Dedifferentiated amniotic fluid mesenchymal stem cell (primary cell): ENCODE data around the gene STAB1.

Experiments used
- DNase-seq: peaks from one replicate; pipeline ENCODE4 v3.0.0-alpha.2; 2016; ENCODE audit errors: extremely low spot score

Gene STAB1

DNA sequence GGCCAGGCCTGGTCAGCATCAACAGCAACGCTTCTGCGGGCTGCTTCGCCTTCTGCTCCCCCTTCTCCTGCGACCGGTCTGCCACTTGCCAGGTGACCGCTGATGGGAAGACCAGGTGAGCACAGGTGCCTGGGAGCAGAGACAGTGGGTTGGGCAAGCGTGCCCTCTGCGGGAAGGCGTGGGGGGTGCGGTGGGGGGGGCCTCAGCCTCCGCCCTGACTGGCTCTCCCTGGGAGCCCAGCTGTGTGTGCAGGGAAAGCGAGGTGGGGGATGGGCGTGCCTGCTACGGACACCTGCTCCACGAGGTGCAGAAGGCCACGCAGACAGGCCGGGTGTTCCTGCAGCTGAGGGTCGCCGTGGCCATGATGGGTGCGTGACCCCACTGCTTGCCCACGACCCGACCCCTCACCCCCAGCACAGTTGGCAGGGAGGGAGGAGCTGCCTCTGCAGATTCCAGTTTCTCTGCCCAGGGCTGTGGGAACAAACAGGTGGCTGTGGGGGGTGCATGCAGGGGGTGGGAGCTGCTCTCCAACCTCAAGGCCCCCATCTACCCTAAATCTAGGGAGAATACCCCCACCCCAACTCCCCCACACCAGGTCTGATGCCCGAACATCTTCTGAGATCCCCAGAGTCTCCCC lies 8.8 kb downstream of the STAB1 start:
- DNase-seq: no peak

DNA sequence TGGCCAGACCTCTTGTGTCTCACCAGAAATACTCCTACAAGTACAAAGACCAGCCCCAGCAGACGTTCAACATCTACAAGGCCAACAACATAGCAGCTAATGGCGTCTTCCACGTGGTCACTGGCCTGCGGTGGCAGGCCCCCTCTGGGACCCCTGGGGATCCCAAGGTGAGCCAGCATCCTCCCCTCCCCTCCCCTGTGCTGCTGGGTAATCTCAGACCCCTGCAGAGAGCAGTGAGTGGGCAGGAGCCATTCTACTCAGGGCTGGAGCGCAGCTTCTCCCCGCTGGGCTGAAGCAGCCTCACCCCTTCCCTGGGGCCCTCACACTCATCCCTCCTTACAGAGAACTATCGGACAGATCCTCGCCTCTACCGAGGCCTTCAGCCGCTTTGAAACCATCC lies 9.8 kb downstream of the STAB1 start:
- no peak for DNase-seq

DNA sequence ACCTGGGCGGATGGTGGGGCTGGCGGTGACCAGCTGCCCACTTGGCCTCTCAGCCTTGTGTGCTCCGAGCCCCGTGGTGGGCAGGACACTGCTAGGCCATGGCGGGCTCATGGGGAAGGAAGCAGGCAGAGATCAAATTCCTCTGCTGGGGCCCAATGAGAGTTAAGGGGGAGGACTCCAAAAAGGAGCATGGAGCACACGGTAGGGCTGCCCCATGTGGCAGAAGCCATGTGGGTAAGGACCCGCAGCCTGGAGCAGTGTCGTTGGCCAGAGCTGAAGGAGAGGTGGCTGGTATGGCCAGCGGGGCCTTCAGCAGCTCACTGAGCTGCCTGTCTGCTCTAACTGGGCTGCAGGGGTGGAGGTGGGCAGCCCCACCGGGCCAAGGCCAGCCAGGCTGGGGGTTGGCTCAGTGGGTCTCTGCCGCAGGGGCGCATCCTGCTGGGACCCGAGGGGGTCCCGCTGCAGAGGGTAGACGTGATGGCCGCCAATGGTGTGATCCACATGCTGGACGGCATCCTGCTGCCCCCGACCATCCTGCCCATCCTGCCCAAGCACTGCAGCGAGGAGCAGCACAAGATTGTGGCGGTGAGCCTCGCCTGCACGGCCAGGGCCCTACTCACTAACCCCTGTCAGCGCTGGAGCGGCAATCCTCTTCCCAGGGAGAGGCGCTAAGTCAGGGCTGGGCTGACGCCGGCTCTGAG lies 11.3 kb downstream of the STAB1 start:
- DNase-seq: no peak

DNA sequence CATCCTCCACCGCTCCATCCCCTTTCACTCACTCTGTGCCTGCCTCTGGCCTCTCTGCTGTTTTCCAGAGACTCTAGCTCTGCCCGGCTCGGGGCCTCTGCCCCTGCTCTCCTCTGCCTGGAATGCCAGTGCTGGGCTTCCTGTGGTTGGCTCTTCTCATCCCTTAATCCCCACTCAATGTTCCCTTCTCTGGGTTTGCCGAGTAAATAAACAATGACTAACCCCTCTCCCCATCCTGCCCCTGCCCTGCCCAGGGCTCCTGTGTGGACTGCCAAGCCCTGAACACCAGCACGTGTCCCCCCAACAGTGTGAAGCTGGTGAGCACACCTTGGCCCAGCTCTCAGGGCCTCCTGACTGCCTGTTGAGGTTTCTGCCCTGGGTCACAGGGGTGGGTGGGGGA lies 12.2 kb downstream of the STAB1 start:
- peak; percentile 78 for DNase-seq

DNA sequence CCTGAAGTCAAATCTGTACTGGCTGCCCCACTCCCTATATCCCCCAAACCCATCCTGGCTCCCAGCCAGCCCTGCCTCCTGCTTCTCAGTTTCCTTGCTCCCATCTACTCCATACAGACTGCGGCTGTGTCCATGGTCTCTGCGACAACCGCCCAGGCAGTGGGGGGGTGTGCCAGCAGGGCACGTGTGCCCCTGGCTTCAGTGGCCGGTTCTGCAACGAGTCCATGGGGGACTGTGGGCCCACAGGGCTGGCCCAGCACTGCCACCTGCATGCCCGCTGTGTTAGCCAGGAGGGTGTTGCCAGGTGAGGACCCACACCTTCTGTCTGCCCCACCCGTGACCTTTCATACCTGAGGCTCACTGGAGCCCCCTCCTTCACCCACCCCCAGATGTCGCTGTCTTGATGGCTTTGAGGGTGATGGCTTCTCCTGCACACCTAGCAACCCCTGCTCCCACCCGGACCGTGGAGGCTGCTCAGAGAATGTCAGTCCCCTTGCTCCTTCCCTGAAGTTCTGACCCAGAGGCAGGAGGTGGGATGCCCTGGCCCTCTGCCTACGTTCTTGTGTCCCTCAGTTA lies 14.7 kb downstream of the STAB1 start:
- DNase-seq: no peak

DNA sequence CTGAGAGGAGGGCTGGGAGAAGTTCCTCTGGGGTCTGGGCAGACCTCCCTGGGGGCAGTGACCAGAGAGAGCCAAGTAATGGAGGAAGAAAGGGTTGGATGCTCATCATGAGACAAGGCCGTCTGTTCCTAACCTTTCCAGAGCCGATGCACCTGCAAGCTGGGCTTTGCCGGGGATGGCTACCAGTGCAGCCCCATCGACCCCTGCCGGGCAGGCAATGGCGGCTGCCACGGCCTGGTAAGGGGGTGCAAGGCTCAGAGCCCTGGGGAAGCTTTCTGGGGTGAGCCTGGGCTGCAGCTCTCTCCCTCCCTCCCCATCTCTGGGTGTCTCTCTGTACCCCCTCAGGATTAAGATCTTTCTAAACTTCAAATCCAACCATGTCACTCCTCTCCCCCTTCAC lies 16.4 kb downstream of the STAB1 start:
- no peak for DNase-seq

DNA sequence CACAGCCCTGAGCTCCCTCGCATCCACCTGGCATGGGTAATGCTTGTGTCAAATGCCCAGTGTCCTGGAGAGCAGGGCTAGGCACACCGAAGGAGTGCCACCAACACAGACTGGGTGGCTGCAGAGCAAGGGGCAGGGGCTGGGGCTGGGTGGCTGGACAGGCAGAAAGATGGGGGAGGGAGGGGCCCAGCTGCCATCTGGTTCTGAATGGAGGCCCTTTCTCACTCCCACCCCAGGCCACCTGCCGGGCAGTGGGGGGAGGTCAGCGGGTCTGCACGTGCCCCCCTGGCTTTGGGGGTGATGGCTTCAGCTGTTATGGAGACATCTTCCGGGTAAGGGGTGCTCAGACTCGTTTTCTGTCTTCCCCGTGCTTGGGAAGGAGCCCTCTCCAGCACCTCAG lies 17.0 kb downstream of the STAB1 start:
- DNase-seq: no peak

DNA sequence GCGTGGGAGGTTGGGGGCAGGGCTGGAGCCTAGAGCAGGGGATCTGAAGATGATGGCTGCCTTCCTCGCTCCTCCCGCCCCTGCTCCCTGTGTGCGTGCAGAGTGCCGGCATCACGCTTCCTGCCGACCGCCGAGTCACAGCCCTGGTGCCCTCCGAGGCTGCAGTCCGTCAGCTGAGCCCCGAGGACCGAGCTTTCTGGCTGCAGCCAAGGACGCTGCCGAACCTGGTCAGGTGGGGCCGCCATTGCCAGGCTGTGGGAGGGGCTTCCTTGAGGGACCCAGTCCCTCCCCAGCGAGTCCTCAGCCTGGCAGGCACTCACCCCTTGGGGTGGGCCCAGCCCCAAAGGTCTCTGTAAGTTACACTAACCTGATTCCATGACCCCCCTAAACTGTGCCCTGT lies 17.6 kb downstream of the STAB1 start:
- DNase-seq: no peak

DNA sequence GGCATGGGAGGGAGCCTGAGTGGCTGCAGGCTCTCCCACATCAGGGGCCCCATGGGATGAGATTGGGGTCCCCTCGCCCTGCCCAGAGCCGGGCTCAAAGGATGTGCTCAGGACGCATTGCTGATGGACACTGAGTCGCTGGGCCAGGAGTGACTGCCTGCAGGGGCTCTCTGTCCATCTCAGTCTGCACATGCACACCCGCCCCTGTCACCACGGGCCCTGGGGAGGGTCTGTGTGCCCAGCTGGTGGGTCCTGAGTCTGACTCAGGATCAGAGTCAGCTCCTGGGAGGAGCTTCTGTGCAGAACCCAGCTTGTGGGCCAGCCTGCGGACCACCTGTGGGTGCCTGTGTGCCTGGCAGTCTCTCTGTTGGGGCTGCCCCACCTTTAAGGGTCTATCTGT lies 18.1 kb downstream of the STAB1 start:
- DNase-seq: no peak

DNA sequence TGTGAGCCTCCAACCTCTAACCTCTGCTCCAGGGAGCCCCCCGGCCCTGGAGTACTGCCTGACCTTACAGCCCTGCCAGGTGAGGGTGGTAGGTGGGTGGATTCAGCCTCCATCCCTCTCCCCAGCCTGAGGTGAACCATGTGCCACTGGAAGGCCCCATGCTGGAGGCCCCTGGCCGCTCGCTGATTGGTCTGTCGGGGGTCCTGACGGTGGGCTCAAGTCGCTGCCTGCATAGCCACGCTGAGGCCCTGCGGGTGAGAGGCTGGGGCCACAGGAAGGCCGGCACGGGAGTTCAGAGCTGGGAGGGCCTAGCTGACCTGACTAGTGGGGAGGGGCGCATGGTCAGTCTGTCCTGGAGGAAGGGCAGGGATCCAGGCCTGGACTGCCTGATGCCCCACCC lies 19.4 kb downstream of the STAB1 start:
- no peak for DNase-seq

DNA sequence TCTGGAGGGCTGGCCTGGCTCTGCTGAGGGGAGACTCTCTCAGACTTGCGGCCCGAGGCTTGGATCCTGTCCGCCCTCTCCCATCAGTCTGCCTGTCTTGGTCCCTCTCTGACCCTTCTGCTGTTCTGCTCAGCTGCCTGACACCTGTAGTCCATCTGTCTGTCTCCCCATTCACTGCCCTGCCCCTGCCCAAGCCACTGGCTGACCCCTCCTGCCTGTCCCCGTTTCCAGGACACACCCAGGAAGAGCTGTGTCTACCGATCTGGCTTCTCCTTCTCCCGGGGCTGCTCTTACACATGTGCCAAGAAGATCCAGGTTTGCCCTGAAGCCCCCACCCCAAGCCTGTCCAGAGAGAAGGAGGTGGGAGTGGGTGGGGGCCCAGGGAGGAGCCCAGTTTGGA lies 20.1 kb downstream of the STAB1 start:
- no peak for DNase-seq

DNA sequence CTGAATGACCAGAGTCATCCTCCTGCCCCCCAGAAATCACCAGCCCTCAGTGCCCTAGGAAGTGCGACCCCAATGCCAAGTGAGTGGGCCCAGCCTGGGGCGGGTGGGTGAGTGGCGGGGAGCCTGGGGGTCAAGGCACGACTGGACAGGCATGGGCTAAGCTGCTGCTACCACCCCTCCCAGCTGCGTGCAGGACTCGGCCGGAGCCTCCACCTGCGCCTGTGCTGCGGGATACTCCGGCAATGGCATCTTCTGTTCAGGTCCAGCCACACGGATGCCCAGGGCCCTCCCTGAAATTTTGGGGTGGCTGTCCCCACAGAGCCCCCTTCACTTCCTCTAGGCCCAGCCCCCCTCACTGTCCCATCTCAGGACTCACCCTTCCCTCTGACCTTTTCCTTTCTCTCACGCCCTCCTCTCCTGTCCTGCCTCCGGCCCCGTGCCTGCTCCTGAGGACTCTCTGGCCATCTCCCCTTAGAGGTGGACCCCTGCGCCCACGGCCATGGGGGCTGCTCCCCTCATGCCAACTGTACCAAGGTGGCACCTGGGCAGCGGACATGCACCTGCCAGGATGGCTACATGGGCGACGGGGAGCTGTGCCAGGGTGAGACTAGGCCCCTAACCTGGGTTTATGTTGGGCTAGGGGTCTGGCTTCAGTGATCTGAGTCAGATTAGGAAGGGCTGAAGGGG lies 21.5 kb downstream of the STAB1 start:
- DNase-seq: no peak

DNA sequence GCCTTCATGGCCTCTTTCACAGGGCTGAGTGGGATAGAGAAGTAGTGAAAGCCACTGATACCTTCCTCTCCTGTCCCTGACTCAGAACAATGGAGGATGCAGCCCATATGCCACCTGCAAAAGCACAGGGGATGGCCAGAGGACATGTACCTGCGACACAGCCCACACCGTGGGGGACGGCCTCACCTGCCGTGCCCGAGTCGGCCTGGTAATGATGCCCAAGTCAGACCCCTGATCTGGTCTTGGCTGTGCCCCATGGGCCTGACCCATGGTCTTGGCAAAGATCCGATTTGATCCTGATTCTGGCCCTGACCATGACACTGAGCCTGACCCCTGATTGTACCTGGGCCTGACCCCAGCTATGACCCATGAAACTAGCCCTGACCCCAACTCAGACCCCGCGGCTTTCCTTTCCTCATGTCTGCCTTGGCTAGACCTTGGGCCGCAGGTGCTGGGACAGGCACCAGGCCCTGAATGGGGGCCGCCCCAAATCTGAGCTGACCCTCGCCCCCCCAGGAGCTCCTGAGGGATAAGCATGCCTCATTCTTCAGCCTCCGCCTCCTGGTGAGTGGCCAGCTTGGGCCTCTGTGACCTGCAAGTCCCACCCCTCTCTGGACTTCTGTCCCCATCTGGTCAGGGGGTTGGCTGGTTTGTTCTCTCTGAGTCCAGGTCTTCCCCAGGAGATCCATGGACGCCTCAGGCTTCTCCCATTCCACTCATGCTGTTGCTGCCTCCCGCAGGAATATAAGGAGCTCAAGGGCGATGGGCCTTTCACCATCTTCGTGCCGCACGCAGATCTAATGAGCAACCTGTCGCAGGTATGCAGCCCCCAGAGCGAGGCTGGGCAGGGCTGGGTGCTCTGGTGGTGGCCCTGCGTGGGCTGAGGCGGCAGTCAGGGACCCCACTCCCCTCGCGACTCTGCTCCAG lies 22.9 kb downstream of the STAB1 start:
- no peak for DNase-seq

DNA sequence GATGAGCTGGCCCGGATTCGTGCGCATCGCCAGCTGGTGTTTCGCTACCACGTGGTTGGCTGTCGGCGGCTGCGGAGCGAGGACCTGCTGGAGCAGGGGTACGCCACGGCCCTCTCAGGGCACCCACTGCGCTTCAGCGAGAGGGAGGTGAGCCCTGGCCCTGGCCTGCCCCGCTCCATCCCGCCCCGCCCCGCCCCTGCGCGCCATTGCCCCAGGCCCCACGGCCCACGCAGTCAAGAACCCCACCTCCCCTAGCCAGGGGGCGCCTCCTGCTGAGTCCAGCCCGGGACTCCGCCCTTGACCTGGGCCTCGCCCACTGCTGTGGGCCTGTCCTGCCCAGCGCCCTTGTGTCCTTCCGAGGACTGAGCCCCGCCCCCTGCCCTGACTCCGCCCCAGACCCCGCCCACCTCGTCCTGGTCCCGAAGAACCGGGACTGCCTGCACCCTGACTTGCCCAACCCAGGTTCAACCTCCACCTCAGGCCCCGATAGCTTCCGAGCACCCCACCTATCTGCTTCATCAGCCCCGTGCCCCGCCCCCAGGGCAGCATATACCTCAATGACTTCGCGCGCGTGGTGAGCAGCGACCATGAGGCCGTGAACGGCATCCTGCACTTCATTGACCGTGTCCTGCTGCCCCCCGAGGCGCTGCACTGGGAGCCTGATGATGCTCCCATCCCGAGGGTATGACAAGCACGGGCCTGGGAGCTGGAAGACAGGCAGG lies 23.7 kb downstream of the STAB1 start:
- no peak for DNase-seq

DNA sequence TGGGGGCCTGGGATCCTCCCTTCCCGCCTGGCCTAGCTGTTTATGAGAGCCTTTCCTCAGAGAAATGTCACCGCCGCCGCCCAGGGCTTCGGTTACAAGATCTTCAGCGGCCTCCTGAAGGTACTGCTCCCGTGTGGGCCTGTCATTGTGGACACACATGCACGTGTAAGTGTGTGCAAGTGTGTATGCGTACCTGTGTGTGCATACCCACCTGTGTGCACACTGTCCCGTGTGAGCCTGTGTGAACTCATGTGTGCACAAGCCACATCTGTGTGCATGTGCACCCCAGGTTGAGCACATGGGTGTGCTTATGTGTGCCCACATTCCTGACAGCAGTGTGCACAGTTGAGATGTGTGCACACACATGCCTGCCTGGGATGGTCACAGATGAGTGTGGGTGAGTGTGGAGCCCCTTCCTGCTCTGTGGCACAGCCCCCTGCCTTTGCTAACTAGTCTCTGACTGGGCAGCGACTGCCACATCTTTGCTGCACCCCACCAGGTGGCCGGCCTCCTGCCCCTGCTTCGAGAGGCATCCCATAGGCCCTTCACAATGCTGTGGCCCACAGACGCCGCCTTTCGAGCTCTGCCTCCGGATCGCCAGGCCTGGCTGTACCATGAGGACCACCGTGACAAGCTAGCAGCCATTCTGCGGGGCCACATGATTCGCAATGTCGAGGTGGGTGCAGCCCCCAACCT lies 24.5 kb downstream of the STAB1 start:
- DNase-seq: no peak

DNA sequence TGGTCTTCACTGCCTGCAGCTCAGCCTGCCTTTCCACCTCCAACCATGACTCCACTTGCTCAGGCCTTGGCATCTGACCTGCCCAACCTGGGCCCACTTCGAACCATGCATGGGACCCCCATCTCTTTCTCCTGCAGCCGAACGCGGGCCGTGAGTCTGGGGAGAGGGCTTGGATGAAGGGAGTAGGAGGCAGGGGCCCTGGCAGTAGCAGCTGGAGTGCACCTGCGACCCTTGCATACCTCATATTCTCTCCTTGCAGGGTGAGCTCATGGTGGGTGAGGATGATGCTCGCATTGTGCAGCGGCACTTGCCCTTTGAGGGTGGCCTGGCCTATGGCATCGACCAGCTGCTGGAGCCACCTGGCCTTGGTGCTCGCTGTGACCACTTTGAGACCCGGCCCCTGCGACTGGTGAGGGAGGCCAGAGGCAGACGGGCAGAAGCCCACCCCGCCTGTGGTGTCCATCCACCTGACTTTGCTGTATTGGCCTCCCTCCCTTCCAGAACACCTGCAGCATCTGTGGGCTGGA lies 25.1 kb downstream of the STAB1 start:
- DNase-seq: no peak

DNA sequence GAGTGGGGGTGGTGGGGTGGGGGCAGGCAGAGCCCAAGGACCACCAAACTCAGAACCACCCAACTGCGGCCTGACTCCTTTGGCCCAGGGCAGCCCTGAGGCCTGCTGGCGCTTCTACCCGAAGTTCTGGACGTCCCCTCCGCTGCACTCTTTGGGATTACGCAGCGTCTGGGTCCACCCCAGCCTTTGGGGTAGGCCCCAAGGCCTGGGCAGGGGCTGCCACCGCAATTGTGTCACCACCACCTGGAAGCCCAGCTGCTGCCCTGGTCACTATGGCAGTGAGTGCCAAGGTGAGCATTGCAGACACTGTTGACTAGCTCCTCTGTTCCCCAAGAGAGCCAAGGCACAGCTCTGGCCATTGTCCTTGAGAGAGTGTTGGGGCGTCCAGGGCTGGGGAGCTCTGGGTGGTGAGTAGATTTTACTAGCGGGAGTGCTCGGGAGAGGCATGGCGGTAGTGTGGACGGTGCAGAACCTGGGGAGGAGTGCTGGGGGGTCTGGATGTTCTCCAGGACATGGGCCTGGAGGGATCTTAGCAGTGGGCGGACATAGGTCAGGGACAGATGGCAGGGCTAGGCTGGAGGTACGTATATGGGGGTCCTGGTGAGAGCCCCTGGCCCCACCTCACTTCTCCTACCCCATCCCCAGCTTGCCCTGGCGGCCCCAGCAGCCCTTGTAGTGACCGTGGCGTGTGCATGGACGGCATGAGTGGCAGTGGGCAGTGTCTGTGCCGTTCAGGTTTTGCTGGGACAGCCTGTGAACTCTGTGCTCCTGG lies 25.8 kb downstream of the STAB1 start:
- DNase-seq: no peak

DNA sequence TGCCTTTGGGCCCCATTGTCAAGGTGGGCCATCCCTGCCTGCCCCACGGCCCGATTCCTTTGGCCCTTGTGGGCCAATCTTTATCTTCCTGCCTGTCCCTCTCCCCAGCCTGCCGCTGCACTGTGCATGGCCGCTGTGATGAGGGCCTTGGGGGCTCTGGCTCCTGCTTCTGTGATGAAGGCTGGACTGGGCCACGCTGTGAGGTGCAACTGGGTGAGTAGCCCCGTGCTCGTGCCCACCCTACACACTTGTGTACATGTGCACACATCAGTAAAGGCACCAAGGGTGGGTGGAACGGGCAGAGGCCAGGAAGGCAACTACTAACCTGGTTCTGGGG lies 26.3 kb downstream of the STAB1 start:
- no peak for DNase-seq

DNA sequence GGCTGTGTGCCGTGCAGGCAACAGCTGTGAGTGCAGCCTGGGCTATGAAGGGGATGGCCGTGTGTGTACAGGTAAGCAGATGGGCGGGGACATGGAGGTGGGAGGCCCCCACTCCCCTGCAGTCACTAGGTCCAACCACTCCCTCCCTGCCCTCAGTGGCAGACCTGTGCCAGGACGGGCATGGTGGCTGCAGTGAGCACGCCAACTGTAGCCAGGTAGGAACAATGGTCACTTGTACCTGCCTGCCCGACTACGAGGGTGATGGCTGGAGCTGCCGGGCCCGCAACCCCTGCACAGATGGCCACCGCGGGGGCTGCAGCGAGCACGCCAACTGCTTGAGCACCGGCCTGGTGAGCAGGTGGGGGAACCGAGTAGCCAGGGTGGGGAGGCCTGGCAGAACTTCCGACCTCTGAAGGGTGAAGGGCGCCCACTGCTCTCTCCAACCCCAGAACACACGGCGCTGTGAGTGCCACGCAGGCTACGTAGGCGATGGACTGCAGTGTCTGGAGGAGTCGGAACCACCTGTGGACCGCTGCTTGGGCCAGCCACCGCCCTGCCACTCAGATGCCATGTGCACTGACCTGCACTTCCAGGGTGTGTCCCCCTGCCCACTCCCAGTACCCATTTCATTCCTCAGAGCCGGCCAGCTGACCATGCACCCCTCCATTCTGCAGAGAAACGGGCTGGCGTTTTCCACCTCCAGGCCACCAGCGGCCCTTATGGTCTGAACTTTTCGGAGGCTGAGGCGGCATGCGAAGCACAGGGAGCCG lies 26.9 kb downstream of the STAB1 start:
- DNase-seq: no peak
